Activated effector memory CD4-positive, alpha-beta T cell treated with anti-CD3 and anti-CD28 coated beads, Interleukin-2, amount 50 U/mL, for 16 hours (primary cell): ENCODE data around the gene CLASP1.
"Not testable (repeated sequence)": the region's sequence is repeated elsewhere in the genome, so short reads cannot be mapped to it uniquely, and the experiment has no call there.

ENCODE experiments used
- DNase-seq: peaks from one replicate; pipeline ENCODE4 v3.0.0-alpha.2; 2020

CLASP1 gene

GRCh38 chr2:121468936-121469335 is 180.3 kb downstream of the CLASP1 start:
- DNase-seq: no peak

DNA sequence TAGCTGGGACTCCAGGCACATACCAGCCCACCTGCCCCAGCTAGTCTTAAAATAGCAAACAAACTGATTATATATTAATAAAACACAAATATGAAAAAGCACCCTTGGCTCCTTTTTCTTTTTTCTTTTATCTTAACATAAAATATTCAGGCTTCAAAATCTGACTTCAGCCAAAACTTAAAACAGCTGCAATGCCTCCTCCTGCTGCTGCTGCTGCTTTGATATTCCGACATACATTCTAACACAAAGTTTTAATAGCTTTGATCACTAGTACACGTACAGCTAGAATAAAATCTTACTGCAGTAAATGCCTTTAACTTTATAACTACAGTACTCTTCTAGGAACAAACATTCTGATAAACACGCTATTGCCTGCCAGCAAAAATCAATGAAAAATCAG is 190.0 kb downstream of the CLASP1 start:
- no peak for DNase-seq

DNA sequence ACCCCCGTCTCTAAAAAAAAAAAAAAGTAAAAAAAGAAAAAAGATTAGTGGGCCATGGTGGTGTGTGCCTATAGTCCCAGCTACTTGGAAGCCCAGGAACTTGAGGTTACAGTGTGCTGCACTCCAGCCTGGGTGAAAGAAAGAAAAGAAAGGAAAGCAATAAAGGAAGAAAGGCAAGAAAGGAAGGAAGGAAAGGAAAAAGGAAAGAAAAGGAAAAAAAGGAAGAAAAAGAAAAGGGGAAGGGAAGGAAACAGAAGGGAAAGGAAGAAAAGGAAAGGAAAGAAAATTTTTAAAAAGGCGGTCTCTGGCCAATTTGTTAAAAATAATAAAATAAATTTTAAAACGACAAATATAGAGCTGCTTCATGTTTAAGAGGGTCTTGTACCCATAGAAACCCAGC is 192.9 kb downstream of the CLASP1 start:
- DNase-seq: no peak

DNA sequence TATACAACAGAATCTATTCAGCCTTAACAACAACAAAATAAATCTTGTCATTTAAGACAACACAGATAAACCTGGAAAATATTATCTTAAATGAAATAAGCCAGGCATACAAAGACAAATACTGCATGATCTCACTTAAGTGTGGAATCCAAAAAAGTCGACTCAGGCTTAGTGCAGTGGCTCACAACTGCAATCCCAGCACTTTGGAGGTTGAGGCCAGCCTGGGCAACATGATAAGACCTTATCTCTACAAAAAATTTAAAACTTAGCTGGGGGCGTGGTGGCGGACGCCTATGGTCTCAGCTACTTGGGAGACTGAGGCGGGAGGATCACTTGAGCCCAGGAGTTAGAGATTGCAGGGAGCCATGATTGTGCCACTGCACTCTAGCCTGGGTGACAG is 193.8 kb downstream of the CLASP1 start:
- no peak for DNase-seq

DNA sequence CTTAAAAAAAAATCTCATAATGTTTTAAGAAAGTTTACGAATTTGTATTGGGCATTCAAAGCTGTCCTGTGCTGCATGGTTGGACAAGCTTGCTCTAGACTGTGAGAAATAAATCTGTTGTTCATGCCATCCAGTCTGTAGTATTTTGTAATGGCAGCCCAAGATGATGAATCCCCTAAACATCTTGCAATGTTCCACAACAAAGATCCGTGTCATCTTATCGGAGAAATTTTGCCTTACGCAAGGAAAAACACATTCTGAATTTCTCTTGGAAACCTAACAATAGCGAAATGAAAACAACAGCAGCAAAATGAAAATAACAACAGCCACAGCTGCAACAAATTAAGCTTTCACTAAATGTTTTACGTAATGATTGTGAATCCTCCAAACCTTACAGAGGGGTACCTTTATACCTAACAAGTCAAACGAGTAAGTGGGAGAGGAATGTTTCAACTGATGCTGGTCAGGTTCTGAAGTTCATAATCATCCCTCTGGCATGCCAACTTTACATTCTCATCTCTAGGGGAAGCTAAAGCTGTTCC is 194.6 kb downstream of the CLASP1 start:
- no peak for DNase-seq

GRCh38 chr2:121451398-121451797 is 197.9 kb downstream of the CLASP1 start:
- DNase-seq: no peak

- no peak for DNase-seq
Measured at GRCh38 chr2:121450301-121450700, 199.0 kb downstream of the CLASP1 start.

- no peak for DNase-seq
Measured at GRCh38 chr2:121446647-121447241, 202.5 kb downstream of the CLASP1 start.

- no peak for DNase-seq
Measured at GRCh38 chr2:121442889-121443288, 206.4 kb downstream of the CLASP1 start.

DNA sequence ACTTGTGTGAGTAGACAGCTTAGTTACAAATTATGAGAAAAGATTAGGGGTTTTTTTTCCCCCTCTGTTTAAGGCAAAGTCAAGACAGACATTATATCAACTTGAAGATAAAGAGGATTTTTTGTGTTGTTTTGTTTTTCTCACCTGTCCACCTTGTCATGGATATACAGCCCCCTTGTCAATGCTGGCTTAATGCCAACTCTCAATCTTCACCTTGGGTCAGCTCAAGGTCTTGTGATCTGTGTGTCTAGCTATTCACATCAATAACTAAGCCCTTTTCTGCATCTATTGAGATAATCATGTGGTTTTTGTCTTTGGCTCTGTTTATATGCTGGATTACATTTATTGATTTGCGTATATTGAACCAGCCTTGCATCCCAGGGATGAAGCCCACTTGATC is 211.0 kb downstream of the CLASP1 start:
- DNase-seq: not testable (repeated sequence)

DNA sequence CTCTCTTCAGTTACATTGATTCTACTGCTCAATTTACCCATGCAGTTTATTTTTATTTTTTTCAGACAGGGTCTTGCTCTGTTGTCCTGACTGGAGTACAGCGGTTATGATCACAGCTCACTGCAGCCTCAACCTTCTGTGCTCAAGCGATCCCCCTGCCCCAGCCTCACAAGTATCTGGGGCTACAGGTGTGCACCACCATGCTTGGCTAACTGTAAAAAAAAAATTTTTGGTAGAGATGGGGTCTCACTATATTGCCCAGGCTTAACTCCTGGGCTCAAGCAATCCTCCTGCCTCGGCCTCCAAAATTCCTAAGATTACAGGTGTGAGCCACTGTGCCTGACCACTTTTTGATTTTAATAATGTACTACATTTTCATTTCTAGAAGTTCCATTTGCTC is 212.3 kb downstream of the CLASP1 start:
- no peak for DNase-seq

DNA sequence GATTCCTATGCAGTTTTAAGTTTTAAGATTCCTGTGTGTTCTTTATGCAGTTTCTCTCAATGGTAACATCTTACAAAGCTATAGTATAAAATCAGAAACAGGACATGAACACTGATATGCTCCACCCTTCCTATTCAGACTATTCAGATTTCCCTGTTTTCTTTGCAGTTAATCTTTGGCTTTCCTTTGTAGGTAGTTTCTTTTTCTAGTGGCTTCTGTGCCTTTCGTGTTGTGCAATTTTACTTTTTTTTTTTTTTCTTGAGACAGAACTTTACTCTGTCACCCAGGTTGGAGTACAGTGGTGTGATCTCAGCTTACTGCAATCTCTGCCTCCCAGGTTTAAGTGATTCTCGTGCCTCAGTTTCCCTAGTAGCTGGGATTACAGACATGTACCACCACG is 213.5 kb downstream of the CLASP1 start:
- no peak for DNase-seq

DNA sequence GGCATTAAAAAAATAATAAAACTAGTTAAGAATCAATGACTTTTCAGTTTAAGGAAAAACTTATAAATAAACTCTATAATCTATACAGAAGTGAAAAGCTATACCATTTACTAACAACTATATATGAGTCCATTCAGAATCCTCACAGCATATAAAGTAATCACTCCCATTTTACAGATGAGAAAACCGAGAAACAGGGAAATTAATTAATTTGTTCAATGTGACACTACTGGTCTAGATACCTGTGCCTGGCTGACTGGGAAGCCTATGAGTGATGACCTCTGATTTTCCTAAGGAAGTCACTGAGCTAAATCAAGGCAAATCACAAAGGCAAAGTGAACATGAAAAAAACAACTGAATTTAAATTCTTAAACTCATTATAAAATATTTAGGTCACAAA is 218.0 kb downstream of the CLASP1 start:
- DNase-seq: no peak

- DNase-seq: no peak
Measured at GRCh38 chr2:121429927-121430520, 219.2 kb downstream of the CLASP1 start.

- DNase-seq: no peak
Measured at GRCh38 chr2:121429119-121429903, 220.0 kb downstream of the CLASP1 start.

DNA sequence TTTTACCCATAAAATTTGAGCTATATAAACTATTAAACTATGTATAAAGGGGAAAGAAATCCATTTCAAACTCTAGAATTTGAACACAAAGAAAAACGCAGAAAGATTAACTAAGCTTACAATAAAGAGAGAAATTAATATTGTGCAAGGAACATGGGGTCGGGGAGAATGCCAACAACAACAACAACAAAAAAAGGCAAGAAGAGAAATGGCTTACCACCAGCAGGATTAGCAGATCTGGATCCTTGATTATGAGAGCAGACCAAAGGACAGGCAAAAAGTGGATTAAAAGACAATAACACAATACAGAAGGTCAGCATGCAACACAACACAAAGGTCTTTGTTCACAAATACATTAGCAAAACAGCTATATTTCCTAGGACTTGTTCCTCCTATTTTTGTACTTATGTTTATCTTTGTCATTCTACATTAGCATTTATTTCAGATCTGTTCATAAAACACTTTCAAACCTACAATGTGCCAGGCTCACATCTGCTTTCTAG is 222.0 kb downstream of the CLASP1 start:
- no peak for DNase-seq

GRCh38 chr2:121420486-121420885 is 228.8 kb downstream of the CLASP1 start:
- no peak for DNase-seq

GRCh38 chr2:121419081-121419699 is 230.1 kb downstream of the CLASP1 start:
- no peak for DNase-seq

GRCh38 chr2:121418494-121419058 is 230.7 kb downstream of the CLASP1 start:
- no peak for DNase-seq

- DNase-seq: no peak
Measured at GRCh38 chr2:121417826-121418225, 231.4 kb downstream of the CLASP1 start.

GRCh38 chr2:121415727-121416126 is 233.5 kb downstream of the CLASP1 start:
- DNase-seq: no peak

DNA sequence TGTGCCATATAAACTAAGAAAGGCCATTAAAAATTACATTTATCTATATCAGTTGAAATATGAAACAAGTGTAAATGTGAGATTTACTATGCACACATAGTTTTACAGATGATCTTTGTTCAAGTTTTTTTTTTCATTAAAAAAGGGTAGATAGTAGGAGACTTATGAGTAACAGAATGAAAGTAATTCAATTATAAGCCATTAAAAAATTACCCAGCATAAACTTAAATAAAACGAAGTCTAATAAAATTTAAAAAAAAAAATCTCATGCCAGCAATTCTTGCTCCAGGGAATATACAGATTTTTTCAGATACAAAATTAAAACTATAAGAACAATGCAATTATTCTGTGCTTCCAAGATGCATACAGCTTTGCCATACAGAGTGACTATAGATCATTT is 236.9 kb downstream of the CLASP1 start:
- no peak for DNase-seq

GRCh38 chr2:121409966-121410365 is 239.3 kb downstream of the CLASP1 start:
- DNase-seq: no peak
